Esophagus squamous epithelium (tissue), 4 donors: ENCODE results near the gene CAPN1.

Source experiments
- CTCF ChIP-seq, 6 experiments: fragments of 450-650 bp in 4 of 6; fragments of 200-600 bp in 2 of 6; sonication (generic) in 2 of 6; IDR thresholded peaks; one replicate each; pipeline ENCODE4 v1.5.1; 2016 to 2019; ENCODE audit warnings: antibody characterized with exemption in 6 of 6, mild to moderate bottlenecking in 4 of 6, moderate library complexity in 4 of 6
- POLR2A ChIP-seq, 4 donors: fragments of 450-650 bp; IDR thresholded peaks; one replicate each; pipeline ENCODE4 v1.6.1; 2017; ENCODE audit warnings: antibody characterized with exemption in 4 of 4, mild to moderate bottlenecking in 4 of 4, moderate library complexity in 3 of 4

GRCh38 chr11:65209711-65210360, 28.1 kb downstream of the CAPN1 start:
- TF ChIP-seq POLR2A (IDR thresholded peaks at IDR 0.05) (no peak), CTCF (IDR thresholded peaks at IDR 0.05) (no peak)
